HTERT RPE-1 (cell line): Measurements from ENCODE around the gene LARGE2.

Experiments used
- in situ Hi-C: fragments of 300-500 bp; cut with MboI; formaldehyde crosslinking; loops from 4 replicates; pipeline ENCODE4 v1.14.3; 2020; ENCODE audit warnings: low sequenced_read_pairs

LARGE2 gene

DNA sequence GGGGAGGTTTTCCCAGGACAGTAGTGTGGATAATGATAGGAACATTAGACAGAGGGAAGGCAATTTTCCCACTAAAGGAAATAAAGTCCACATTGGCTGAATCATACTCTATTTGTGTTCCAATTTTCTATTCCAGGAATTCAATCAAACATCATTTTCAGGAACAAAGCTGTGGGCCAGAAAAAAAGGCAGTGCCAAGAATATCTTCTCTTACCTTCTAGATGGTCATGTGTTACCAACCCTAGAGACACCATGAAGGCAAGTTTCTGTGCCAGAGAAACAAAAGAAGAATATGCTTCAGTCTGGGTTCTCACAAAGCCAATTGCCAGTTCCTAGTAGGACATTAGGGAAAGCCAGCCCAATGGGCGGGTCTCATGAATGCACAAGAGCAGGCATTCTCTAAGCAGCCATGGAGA lies 27.5 kb downstream of the LARGE2 start:
- in situ Hi-C loops, result no loop called here

DNA sequence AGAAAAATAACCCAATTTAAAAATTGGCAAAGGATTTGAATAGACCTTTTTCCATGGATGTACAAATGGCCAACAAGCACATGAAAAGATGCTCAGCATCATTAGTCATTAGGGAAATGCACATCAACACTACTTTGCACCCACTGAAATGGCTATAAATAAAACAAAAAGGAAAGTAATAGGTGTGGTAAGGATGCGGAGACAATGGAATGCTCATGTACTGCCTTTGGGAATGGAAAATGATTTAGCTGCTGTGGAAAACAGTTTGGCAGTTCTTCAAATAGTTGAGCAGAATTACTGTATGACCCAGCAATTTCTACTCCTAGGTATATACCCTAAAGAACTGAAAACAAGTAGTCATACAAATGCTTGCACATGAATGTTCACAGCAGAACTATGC lies 37.4 kb downstream of the LARGE2 start:
- in situ Hi-C loops, result no loop called here

DNA sequence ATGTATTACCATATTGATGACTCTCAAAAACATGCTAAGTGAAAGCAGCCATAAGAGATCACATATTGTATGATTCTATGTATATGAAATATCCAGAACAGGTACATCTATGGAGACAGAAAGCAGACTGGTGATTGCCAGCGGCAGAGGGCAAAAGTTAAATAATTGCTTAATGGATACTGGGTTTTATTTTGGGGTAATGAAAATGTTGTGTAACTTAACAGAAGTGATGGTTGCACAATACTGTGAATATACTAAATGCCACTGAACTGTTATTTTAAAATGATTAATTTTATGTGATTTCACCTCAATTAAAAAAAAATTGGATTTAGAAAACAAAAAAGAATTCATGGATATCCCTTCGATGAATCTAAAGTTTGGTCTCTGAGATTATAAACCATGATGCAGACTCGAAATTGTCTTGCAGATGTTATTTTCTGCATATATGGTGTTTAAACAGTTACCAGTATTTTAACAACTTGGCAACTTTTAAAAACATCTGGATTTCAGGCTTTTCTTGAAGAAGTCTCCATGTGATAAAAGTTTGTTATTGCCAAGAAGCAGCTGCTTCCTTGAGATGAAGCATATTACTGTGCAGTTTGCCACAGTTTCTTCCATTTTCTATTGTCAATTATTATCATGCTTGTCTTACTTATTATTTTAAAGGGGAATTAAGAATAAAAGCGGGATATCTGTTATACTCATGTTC lies 38.1 kb downstream of the LARGE2 start:
- in situ Hi-C loops, result no loop called here

DNA sequence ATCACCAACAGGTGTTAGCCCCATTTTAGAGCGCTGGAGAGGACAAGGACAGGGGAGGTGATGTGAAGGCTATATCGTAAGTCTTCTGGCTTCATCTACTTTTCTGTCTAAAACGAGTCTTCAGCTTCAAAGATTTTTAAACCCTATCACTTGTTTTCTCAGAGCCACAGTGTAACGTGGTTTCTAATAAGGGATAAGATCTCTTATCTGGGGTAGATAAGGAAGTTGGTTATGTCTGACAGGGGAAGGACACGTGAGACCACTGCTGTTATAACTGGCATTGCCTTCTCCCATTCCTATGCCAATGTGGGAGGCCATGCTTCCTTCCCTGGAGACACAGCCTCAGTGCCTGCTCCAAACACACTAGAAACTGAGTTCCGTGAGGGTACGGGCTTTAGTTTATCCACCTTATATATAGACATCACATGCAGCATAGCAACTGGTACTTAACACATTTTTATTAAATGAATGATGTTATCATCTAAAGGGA lies 39.3 kb downstream of the LARGE2 start:
- in situ Hi-C loops, result no loop called here

DNA sequence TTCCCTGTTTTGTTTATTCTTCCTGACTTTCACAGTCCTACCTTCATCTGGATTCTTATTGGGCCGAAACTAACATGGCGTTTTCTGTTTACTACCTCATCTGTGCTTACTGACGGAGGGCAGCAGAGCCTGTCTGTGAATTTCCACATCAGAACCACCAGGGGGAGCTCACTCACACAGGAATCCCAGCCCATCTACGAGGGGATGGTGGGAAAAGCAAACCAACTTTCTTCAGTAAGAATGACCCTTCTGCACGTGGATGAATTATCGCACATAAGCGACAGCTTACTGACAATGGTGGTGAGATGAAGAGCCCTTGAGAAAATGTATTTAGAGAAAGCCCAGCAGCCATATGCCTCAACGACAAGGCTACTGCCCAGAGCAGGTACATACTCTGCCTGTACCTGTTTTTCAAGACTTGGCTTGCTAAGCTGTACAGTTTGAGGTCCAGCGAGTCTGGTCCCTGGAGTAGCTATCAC lies 42.5 kb downstream of the LARGE2 start:
- in situ Hi-C loops, result no loop called here

DNA sequence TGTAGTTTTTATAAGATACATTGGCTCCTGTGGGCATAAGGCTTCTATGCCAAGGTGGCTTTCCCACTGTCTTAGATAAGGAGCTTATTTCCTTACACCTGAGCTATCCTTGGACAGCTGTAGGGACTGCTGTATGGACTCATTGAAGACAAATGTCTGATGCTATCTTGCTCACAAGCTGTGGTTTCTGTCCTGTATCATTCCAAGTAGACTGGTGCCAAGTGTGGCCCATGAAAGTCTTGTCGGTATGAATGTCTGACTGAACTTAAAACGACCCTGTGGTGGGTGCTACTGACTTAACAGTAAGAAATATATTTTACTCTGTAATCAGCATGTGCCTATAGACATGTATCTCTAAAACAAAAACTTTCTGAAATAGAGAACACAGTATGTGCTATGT lies 45.0 kb downstream of the LARGE2 start:
- in situ Hi-C loops, result no loop called here

DNA sequence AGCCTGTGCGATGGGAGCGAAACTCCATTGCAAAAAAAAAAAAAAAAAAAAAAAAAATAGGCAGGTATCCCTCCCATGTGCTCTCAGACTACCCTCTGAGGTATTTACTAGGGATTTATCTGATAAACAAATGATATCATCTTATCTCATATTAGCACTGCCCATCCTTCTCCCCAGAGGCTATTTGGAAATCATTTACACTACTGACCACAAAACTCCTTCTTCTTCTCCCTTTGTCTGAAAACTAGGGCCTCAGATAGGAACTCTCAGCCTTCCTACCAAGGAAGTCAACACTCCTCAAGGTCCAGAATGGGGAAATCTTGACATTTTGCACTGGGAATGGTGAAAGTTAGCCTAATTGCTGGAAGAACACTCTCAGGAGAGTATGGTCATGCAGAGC lies 46.4 kb downstream of the LARGE2 start:
- in situ Hi-C loops, result no loop called here

DNA sequence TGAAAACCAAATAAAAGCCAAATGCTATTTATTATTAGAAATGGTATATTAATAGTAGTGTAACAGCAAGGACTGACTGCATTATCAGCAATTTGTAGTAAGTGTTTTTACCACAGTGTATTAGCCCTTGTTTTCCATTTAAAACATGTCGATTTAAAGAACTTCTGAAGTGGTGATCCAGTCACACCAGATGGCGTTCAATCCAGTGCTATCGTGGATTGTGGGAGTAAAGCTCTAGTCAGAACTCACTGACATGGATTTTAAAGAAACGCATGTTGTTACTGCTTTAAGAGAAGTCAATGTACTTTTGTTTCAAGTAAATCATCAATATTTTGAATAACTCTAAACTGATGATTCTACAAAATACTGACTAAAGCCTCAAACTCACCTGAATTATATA lies 51.1 kb downstream of the LARGE2 start:
- in situ Hi-C loops, result no loop called here

DNA sequence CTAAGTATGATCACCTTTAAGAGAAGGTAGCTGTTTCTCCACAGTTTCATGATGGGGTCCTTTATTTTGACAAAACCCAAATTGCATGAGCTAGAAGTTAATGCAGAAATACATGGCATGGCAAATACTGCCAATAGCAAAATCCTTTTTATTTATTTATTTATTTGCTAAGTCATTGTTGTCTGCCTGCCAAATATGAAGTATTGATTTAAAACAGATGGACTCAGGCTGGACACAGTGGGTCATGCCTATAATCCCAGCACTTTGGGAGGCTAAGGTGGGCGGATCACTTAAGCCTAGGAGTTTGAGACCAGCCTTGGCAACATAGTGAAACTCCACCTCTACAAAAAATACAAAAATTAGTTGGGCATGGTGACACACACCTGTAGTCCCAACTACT lies 52.4 kb downstream of the LARGE2 start:
- in situ Hi-C loops, result no loop called here
